GM23248 (cell line): ENCODE results near the gene ZNF624. TPM values are rescaled to one million over a fixed set of nuclear protein-coding genes. Genes with fewer than 3 reads are reported as not detected.
A peak's percentile ranks its signal among the peaks of the same experiment; 100 is the strongest.

ENCODE experiments used
- DNase-seq: peaks from one replicate; pipeline ENCODE4 v3.0.0-alpha.2; 2015
- H2AFZ ChIP-seq: fragments of 200-600 bp; sonication (generic); 2 replicates; pipeline ENCODE4 v1.6.1; 2016; ENCODE audit warnings: antibody characterized with exemption
- H3F3A ChIP-seq: fragments of 200-600 bp; sonication (generic); 2 replicates; pipeline ENCODE4 v1.6.1; 2016; ENCODE audit warnings: mild to moderate bottlenecking, antibody characterized with exemption, mixed run types; ENCODE audit not compliant: insufficient read depth
- H3K27ac ChIP-seq: fragments of 200-600 bp; sonication (generic); 2 replicates; pipeline ENCODE4 v1.5.1; 2016; ENCODE audit warnings: mild to moderate bottlenecking
- H3K27me3 ChIP-seq: fragments of 200-600 bp; sonication (generic); replicated peaks from 2 replicates; pipeline ENCODE4 v1.6.1; 2016; ENCODE audit warnings: mild to moderate bottlenecking; ENCODE audit not compliant: insufficient read depth
- H3K36me3 ChIP-seq: fragments of 200-600 bp; sonication (generic); 2 replicates; pipeline ENCODE4 v1.6.1; 2016; ENCODE audit warnings: low read depth, mild to moderate bottlenecking
- H3K4me1 ChIP-seq: fragments of 200-600 bp; sonication (generic); 2 replicates; pipeline ENCODE4 v1.6.1; 2016; ENCODE audit warnings: mild to moderate bottlenecking; ENCODE audit not compliant: insufficient read depth
- H3K4me2 ChIP-seq: fragments of 200-600 bp; sonication (generic); one replicate; pipeline ENCODE4 v1.6.1; 2016; ENCODE audit warnings: mild to moderate bottlenecking; ENCODE audit not compliant: unreplicated experiment
- H3K4me3 ChIP-seq: fragments of 200-600 bp; sonication (generic); 2 replicates; pipeline ENCODE4 v1.5.1; 2016; ENCODE audit warnings: mild to moderate bottlenecking
- H3K79me2 ChIP-seq: fragments of 200-600 bp; sonication (generic); 2 replicates; pipeline ENCODE4 v1.6.1; 2016; ENCODE audit warnings: mild to moderate bottlenecking; ENCODE audit not compliant: insufficient read depth
- H3K9ac ChIP-seq: fragments of 200-600 bp; sonication (generic); 2 replicates; pipeline ENCODE4 v1.6.1; 2016; ENCODE audit warnings: mild to moderate bottlenecking
- H3K9me2 ChIP-seq: fragments of 200-600 bp; sonication (generic); 2 replicates; pipeline ENCODE4 v1.6.1; 2016; ENCODE audit warnings: mixed run types, mild to moderate bottlenecking, moderate library complexity; ENCODE audit not compliant: insufficient read depth
- H3K9me3 ChIP-seq: fragments of 200-600 bp; sonication (generic); one replicate; pipeline ENCODE4 v1.6.1; 2017; ENCODE audit warnings: low read depth
- H4K20me1 ChIP-seq: fragments of 200-600 bp; sonication (generic); 2 replicates; pipeline ENCODE4 v1.6.0; 2016; ENCODE audit not compliant: insufficient read depth
- EZH2 ChIP-seq: fragments of 200-600 bp; sonication (generic); IDR thresholded peaks from 2 replicates; pipeline ENCODE4 v1.6.1; 2018; ENCODE audit warnings: antibody characterized with exemption, mild to moderate bottlenecking; ENCODE audit not compliant: insufficient read depth, poor library complexity, severe bottlenecking
- EZH2phosphoT487 ChIP-seq: fragments of 200-600 bp; sonication (generic); IDR thresholded peaks from 2 replicates; pipeline ENCODE4 v1.6.1; 2018; ENCODE audit warnings: antibody characterized with exemption, moderate library complexity, mild to moderate bottlenecking, low read depth; ENCODE audit not compliant: insufficient read depth
- WGBS, 2 experiments: methylation state at CpG; one replicate each; pipeline ENCODE4 v1.1.6; 2015 to 2017; ENCODE audit warnings: low lambda C conversion rate in 2 of 2, low coverage in 1 of 2; ENCODE audit errors: missing lambda C conversion rate in 2 of 2; 5-methylcytosine and 5-hydroxymethylcytosine counted together
- in situ Hi-C: fragments of 300-500 bp; cut with MboI; formaldehyde crosslinking; loops from 2 replicates; pipeline ENCODE4 v1.15.0; 2020
- polyA plus RNA-seq: library from polyadenylated mRNA; unstranded; fragments of >200 nt; fragmentation: Nextera tagmentation; extraction: Ambion mirVana; gene quantifications from 2 replicates; pipeline ENCODE4 v1.2.1, GENCODE V29; 2016
- total RNA-seq: library from RNA; depleted of rRNA; stranded (reverse); fragments of >200 nt; shearing (Covaris generic); gene quantifications from 2 replicates; pipeline ENCODE4 v1.2.3, GENCODE V29; 2014

ZNF624 gene
- total and polyA plus RNA-seq, 2 experiments from 2014 or later, result 1.8 to 3.1 TPM

DNA sequence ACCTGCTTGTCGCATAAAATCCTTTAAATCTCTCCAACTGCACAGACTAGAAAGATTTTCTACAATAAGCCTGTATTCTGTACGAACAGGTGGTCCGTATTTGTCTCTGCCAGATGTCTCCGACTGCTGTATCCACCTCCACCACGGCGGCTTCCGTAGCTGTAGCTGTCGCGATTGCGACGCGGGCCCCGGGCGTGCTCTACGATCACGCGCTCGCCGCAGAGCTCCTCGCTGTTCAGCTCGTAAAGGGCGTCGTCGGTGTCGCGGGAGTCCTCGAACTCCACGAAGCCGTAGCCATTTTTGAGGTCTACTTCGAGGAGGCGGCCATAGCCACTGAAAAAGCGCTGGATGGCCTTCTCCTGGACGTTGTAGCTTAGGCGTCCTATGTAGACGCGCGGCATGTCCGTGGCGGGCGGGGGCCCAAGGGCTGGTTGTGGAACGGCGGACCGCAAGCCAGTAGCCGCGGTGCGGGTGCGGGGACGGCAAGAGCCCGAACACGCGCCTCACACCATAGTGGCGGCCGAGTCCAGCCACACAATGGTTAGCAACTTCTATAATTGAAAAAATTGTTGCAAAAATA is 36.1 kb downstream of the ZNF624 start:
- 92 to 94% methylated on average over 51 to 53 of the region's 53 CpGs for WGBS, 2 experiments
- H3K9me3 ChIP-seq, result peaks cover 11% of the 10 kb centered on the region
- in situ Hi-C loops, result no loop called here
- H4K20me1 ChIP-seq, result no peaks in the 10 kb centered on the region
- H3K9ac ChIP-seq, result no peak overlapping the region
- H3K9me2 ChIP-seq, result no peaks in the 10 kb centered on the region
- H3K4me2 ChIP-seq, result no peak overlapping the region
- H3K79me2 ChIP-seq, result no peaks in the 10 kb centered on the region
- no peak overlapping the region for H2AFZ ChIP-seq
- no peak for TF ChIP-seq EZH2phosphoT487
- TF ChIP-seq EZH2, result no peak
- H3K4me1 ChIP-seq, result no peaks in the 10 kb centered on the region
- no peaks in the 10 kb centered on the region for H3K27me3 ChIP-seq
- no peak overlapping the region for H3K27ac ChIP-seq
- no peaks in the 10 kb centered on the region; the same call in 1 of the 2 replicates for H3F3A ChIP-seq
- no peak for DNase-seq
- peaks cover 12% of the 10 kb centered on the region; the same call in 1 of the 2 replicates for H3K36me3 ChIP-seq
- no peak overlapping the region for H3K4me3 ChIP-seq

DNA sequence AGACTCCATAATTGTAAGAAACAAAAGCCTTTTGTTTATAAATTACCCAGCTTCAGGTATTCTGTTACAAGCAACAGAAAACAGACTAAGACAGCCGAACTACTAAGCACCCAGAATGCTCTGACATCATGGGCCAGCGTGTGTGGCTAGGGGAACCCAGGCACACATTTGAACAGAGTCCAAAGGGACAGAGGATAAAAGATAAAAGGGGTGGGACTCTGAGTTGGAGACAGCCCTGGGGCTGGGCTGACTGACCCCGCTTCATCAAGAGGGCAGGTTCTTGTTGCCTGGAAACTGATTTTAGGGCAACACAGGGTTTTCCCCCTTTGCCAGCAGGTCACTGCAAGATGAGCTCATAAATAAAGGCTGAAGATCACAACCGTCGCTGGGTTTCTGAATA is 54.1 kb downstream of the ZNF624 start:
- Histone ChIP-seq H3K9ac (no peak overlapping the region), H3K9me2 (no peaks in the 10 kb centered on the region), H2AFZ (no peak overlapping the region), H3K4me3 (no peak overlapping the region), H3K4me1 (no peaks in the 10 kb centered on the region), H3K36me3 (no peaks in the 10 kb centered on the region), H3F3A (no peaks in the 10 kb centered on the region), H3K79me2 (no peaks in the 10 kb centered on the region), H3K27ac (no peak overlapping the region), H3K9me3 (no peaks in the 10 kb centered on the region), H3K27me3 (no peaks in the 10 kb centered on the region; the same call in 1 of the 2 replicates), H3K4me2 (no peak overlapping the region), H4K20me1 (no peaks in the 10 kb centered on the region)
- in situ Hi-C loops, result no loop called here
- no peak for TF ChIP-seq EZH2phosphoT487
- no peak for TF ChIP-seq EZH2
- 59 to 65% methylated on average over 5 of the region's 5 CpGs for WGBS, 2 experiments
- DNase-seq, result no peak

DNA sequence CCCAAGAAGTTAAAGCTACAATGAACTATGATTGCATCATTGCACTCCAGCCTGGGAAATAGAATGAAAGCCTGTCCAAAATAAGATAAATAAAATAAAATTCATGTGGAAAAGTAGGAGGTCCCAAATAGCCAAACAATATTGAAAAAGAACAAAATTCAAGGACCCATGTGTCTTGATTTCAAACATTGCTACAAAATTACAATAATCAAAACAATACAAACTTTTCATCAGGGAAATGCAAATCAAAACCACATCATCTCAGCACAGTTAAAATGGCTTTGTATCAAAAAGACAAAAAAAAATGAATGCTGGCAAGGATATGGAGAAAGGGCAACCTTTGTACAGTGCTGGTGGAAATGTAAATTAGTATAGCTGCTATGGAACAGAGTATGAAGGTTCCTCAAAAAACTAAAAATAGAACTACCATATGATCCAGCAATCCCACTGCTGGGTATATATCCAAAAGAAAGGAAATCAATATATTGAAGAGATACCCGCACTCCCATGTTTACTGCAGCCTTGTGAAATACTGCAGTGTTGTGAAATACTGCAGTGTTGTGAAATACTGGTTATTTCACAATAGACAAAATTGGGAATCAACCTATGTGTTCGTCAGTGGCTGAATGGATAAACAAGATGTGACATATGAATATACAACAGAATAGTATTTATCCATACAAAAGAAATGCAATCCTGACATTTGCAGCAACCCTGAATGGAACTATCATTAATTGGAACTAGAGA is 60.1 kb downstream of the ZNF624 start:
- peak; percentile 29 for DNase-seq
- Histone ChIP-seq H3K4me1 (0 out of 2 replicates have a peak, but pooled peaks cover 4% of the 10 kb centered on the region), H3K9ac (no peak overlapping the region), H3K27me3 (no peaks in the 10 kb centered on the region; the same call in none of the 2 replicates), H3K4me2 (no peak overlapping the region), H4K20me1 (no peaks in the 10 kb centered on the region), H3K4me3 (no peak overlapping the region), H3K79me2 (no peaks in the 10 kb centered on the region), H3F3A (no peaks in the 10 kb centered on the region), H3K36me3 (no peaks in the 10 kb centered on the region), H3K9me2 (no peaks in the 10 kb centered on the region), H3K9me3 (no peaks in the 10 kb centered on the region), H3K27ac (no peak overlapping the region), H2AFZ (no peak overlapping the region)
- TF ChIP-seq EZH2 (no peak), EZH2phosphoT487 (no peak)
- 0 to 2% methylated on average over 2 of the region's 2 CpGs for WGBS, 2 experiments
- in situ Hi-C loops, result no loop called here

DNA sequence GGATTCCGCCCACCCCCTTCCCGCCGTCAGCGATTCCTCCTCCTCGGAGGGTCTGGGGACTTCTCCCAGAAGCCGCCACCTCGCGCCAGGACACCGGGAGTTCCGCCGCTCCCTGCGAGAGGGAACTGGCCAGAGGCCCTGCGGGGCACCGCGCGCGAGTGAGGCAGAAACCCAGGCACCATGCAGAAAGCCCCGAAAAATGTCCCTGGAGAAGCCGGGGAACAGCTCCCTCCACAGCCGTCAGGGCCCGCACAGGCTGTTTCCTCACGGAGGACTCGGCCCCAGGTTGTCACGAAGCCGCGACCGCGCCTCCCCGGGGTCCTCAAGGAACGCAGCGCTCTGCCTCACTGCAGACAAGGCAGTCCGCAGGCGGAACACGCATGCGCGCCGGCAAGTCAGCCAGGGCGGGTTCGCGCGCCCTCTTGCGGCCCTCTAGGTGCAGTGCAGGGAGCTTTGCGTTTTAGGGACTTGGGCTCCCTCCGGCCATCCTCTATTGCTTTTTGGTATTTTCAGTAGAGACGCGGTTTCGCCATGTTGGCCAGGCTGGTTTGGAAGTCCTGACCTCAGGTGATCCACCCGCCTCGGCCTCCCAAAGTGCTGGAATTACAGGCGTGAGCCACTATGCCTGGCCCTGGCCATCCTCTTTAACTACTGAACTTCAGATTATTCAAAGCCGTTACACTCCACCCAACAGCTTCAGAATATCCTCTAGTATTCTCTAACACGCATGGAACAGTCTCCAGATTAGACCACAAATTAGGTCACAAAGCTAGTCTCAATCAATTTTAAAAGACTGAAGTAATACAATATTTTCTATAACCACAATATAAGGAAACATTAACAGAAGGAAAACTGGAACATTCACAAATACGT is 64.3 kb downstream of the ZNF624 start:
- 3% methylated on average over 50 to 53 of the region's 53 CpGs for WGBS, 2 experiments
- Histone ChIP-seq H3K27ac (no peak overlapping the region), H3K9ac (peak overlapping the region; percentile 63), H3K4me1 (0 out of 2 replicates have a peak, but pooled peaks cover 4% of the 10 kb centered on the region), H3K79me2 (no peaks in the 10 kb centered on the region), H3K4me2 (peak overlapping the region; percentile 87), H3K36me3 (no peaks in the 10 kb centered on the region), H3K27me3 (no peaks in the 10 kb centered on the region; the same call in 1 of the 2 replicates), H3K9me2 (no peaks in the 10 kb centered on the region), H4K20me1 (no peaks in the 10 kb centered on the region), H3F3A (no peaks in the 10 kb centered on the region), H3K4me3 (peak overlapping the region; percentile 89), H2AFZ (peak overlapping the region; percentile 97), H3K9me3 (no peaks in the 10 kb centered on the region)
- in situ Hi-C loops, result no loop called here
- no peak for TF ChIP-seq EZH2phosphoT487
- no peak for TF ChIP-seq EZH2
- peak; percentile 93 for DNase-seq
